Measurements from ENCODE around the gene HSPG2. TPM values are rescaled to one million over a fixed set of nuclear protein-coding genes. Genes with fewer than 3 reads are reported as not detected.
A peak's percentile ranks its signal among the peaks of the same experiment; 100 is the strongest.

Gene HSPG2
- polyA plus RNA-seq, 10 donors, result 190 to 364 (median 273) TPM

DNA sequence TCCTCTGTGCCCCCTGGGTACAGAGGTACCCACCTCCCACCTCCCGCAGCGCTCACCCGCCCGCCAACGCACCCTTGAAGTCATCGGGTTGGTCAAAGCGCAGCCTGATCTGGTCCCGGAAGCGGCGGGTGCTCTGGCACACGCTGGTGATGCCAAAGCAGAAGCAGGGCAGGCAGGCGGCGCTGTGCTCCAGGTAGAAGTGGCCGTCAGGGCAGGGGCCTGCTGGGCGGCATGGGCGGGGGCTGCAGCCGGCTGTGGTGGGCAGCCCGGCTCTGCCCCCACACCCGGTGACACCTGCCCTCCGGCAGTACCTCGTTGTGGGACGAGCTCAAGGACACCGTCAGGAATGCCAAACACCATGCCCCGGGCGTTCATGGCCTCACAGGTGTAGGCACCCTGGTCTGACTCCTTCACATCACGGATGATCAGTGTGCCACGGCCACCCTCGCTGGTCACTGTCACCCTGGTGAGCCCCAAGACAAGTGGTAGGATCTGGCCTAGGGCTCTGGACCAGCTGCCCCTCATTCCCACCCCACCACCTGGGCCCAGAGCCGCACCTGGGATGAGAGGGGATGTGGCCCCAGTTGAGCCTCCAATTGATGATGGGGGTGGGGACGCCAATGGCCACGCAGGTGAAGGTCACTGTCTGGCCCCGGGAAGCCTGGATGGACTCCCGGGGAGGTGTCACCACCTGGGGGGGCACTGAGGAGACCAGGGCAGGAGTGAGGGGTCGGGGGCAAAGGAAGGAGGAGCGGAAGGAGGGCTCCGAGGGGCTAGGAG is 52.5 kb downstream of the HSPG2 start:
- no peak for DNase-seq

DNA sequence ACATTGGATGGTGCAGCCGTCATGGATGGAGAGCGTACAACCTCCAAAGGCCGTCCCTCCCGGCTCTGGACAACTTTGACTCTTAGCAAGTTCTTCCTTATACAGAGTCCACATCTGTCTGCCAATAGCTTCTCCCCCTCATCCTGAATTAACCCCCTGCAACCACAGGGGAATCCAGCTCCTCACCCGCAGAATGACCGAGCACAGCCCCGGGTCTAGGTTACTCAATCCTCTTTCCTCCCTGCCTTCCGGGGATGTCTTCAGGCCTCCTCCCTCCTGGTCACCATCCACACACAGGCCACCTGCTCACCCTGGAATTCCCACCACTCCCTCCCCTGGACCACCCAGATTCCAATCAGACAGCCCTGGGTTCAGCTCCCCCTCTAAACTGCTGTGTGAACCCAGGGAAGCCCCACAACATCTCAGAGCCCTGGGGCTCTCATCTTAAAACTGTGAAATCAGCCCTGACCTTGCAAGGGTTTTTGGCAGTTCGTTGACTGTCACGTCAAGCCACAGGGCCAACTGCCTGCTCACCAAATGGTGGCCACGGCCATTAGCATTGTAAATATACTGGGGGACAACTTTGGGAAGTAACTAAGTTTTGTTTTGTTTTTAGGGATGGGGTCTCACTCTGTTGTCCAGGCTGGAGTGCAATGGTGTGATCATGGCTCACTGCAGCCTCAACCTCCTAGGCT is 54.2 kb downstream of the HSPG2 start:
- no peak for DNase-seq

DNA sequence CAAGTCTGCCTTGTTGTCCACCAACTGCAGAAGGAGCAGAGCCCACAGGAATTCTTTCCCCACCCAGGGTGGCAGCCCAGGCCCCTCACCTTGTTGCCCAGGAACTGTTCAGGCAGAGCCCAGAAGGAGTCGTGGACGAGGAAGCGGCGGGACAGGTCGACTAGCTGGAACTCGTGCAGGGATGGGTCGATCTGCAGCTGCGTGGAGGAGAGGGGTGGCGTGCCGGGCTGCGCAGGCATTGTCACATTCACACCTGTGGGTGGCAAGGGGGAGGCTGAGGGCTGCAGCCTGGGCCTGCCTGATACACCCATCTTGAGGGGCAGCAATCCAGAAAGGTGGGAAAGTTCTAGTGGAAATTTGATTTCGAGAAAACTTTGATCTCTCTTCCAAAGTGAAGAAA is 55.9 kb downstream of the HSPG2 start:
- no peak for DNase-seq

DNA sequence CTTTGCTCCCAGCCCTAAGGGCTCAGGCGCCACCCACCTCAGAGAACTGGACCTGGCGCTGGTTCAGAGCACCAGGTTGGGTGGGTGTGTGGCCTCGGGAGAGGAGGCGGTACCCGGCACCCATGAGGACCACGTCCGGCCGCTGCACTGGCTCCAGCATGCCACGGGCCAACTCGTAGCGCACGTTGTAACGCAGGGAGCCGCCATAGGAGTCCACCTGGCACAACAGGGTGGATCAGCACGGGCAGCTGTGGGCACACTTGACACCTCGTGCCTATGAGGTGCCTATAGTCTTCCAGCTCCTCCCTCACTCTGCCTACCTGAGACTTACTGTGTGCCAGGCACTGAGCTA is 56.5 kb downstream of the HSPG2 start:
- no peak for DNase-seq

DNA sequence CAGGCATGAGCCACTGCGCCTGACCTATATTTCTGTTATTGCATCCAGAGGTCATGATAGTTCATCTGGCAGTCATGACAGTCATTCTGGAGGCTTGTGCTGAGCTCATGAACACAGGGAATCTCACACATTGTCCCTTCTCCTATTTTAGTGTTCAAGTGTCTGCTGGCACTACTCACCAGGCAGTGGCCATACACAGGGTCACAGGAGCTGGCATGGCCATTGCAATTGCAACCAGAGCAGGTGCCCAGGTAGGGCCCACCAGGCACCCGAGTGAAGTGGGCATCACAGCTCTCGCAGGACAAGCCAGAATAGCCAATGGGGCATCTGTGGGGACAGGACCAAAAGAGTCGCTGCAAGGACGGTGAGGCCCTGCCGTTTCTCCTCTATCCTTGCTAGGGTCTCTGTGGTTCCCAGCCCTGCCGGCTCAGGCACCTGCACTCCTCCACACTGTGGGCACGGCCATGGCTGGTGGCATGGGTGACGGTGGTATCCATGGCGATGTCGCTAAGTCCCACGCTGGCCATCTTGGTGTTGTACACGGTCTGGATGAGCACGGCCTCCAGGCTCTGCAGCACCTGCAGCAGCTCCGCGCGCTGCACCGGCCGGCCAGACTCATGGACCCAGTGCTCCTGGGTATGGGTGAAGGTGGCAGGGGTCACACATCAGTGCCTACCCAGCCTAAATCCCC is 57.0 kb downstream of the HSPG2 start:
- no peak for DNase-seq

DNA sequence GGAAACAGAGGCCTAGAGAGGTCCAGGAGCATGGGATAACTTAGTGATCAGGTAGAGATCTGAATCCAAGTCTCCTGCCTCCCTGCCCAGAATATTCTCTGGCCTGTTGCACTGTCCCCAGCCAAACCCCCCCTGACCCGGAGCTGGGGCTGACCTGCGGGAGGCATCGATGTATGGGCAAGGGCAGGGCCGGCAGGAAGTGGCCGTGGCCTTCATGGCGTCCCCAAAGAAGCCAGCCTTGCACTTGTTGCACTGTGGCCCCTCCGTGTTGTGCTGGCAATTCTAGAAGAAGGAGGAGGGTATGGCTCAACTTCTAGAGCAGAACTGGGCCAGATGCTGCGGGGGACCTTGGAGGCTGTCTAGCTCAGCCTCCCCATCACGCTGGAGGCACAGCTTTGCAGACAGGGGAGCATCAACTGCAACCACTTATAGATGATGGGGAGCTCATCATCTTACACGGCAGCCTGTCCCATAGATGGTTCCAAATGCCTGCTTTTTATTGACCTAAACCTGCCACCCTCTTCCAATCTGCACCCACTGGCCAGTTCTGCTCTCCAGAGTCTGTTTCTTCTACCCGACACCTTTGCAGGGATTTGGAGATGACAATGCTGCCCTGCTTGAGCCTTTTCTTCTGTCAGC is 58.2 kb downstream of the HSPG2 start:
- DNase-seq, result no peak

DNA sequence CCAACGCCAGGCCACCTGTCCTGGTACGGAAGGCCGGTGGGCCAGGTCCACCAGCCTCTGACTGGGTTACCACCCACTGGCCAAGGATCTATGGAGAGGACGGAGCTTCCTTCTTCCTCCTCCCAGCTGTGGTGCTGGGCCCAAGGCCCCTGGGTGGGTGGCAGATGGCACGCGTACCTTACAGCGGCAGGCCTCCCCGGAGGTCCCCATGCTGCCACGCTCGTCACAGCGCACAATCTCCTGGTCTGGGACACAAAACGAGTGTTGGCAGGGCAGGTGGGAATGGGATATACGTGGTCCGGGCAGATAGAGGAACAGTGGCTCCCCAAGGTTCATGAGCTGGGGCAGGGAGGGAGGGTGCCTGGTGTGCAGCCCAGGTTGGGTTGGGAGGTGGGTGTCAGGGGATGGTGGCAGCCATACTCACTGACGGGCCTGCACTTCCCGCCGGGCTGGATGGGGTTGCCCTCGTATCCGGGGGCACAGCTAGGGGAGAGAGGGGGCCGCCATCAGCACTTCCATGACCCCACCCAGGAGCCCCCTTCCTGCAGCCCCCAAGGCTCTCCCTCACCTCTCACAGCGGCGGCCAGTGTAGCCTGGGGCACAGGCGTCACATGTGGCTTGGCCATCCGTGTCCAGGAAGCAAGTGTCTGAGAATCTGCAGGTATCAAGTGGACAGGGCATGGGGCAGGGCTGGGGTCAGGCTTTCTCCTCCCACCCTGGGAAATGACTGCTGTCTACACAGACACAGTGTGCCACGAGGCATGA is 58.9 kb downstream of the HSPG2 start:
- DNase-seq, result no peak

DNA sequence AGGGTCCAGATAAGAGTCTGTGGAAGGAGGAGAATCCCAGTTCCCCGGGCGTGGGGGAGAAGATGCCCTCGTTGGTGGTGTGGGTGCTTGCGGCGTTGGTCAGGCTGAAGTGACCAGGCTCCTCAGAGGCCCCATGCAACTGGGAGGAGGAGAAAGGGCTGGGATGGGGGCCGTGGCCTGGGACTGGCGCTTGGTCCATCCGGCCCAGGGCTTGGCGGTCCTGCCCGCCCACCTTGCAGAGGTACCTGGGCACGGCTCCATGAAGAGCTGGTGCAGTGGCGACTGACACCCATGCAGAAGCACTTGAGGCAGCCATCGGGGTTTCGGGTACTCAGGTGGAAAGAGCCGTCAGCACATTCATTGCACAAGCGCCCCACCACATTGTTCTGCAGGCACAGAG is 60.8 kb downstream of the HSPG2 start:
- DNase-seq, result no peak

DNA sequence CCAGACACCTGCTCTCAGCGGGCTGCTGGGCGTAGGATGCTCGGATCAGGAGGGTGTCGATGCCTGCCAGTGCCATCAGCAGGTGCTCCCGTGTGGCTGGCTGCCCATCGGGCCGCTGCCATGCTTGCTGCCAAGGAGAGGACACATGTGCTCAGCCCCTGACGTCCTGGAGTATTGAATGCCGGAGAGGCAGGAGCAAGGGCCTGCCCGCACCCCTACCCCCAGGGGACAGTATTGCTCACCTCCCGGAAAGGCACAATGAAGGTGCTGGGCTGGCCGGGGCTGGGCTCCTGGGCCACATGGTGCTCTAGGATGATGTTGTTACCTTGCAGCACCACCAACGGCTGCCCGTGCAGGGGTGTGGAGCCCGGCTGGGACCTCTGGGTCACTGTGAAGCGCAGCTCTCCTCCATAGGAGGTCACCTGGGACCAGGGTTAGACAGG is 61.5 kb downstream of the HSPG2 start:
- no peak for DNase-seq

DNA sequence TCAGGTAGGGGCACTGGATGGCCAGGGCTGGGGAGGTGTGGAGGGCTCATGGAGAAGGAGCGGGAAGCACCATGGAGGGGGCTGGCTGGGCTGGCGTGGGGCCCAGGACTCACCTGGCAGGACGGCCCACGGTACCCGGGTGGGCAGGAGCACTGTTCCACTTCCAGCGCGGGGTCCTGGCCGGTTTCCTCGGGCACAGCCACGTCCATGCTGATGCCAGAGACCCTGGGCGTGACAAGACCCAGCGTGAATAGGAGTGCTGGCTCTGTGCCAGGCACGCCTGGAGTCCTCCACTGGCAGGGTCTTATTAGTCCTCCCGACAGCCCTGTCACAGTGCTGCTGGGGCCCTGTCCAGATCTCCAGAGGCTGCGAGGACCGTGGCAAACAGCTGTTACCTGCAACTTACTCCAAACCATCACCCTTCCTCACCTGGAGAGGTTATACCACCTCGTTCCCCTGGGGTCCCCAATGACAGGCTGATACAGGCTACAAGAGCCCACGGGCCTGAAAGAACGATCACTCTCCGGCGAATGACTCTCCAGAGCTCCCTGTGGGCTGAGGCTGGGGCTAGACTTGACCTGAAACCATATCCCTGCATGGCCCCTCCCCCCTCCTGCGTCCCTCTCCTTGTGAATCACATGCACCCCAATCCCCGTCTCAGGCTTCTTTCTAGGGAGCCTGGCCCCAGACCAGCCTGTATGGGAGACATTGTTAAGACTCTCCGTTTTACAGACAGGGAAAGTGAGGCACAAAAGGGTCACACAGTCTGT is 62.1 kb downstream of the HSPG2 start:
- DNase-seq, result no peak

DNA sequence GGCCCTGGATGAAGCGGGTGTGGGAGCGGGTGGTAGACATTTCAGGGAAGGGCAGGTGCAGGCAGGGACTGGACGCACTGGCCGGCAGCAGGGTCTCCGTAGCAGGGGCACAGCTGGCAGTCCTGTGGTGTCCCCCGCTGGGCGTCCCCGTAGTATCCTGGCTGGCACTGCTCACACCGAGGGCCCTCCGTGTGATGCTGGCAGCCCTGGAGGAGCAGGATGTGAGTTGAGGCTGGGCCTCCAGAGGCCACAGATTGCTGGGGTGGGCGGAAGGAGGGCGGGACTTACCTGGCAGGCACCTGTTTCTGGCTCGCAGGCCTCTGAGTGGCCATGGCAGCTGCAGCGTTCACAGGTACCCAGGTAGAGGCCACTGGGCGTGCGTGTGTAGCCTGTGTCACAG is 62.8 kb downstream of the HSPG2 start:
- DNase-seq, result no peak

DNA sequence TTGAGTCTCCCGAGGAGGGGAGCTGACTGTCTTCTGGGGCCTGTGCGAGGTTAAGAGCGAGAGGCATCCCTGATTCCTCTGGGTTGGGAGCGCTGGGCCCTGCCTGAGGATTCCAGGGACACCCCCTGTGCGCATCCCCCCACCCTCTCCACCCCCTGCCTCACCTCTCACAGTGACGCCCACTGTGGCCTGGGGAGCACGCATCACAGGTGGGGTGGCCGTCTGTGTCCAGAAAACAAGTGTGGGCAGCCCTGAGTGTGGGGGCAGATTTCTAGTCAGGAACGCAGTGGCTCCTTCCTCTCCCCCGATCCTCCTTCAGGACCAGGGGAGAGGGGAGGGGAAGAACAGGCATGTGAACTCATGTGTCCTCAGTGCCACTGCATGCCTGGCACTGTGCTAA is 63.3 kb downstream of the HSPG2 start:
- no peak for DNase-seq

DNA sequence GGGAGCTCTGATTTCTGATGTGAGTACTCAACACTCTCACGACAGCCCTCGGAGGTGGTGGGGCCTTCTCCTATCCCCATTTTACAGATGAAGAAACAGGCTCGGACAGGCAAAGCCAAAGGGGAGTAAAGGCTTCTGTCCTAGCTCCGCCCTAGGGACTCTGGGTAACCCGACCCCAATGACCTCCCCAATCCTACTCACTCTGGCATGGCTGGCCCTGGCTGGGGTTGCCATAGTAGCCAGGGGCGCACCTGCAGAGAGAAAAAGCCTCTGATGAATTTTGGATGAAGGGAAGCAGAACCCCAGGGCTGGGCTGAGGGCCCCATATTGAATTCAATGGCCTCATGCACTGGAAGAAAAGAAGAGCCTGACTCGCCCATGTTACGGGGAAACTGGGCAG is 63.9 kb downstream of the HSPG2 start:
- no peak for DNase-seq

DNA sequence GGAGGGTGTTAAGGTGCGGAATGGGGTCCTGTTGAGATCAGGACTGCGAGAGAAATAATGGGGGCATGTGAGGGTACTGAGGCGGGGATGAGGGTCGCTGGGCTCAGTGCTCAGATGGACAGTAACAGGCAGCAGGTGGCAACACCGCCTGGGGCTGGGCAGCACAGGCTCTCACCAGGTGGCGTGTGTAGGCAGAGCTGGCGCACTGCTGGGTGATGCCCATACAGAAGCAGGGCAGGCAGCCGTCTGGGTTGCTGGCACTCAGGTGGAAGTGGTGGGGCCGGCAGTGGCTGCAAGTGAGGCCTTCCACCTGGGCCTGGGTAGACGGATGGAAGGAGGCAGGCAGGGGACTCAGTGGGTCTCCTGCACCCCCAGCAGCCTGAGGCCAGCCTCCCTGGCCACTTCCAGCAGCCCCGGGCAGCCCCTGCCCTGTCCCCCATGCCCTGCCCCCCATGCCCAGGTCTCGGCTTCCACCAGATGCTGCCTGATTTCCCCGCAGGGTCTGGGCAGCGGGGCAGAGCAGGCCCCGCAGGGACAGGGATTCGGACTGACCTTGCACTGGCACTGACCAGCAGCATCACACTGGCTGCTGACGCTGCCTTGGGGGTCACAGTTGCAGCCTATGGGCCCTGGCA is 64.5 kb downstream of the HSPG2 start:
- DNase-seq, result no peak

DNA sequence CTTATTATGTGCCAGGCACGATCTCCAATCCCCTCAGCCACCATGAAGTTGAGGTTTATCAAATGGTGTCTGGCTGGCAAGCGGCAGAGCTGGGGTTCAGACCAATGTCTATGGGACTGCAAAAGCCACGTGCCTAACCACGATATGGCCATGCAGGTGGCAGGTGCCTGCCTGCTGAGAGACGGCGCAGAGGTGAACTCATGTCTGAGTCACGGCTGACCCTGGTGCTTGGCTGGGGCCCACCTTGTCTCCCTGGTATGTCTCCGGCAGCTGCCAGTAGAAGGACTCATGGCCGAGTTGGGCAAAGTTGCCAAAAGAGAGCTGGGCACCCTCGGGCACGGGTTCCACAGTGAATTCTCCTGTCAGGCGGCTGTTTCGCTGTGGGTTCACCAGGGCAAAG is 65.2 kb downstream of the HSPG2 start:
- no peak for DNase-seq

DNA sequence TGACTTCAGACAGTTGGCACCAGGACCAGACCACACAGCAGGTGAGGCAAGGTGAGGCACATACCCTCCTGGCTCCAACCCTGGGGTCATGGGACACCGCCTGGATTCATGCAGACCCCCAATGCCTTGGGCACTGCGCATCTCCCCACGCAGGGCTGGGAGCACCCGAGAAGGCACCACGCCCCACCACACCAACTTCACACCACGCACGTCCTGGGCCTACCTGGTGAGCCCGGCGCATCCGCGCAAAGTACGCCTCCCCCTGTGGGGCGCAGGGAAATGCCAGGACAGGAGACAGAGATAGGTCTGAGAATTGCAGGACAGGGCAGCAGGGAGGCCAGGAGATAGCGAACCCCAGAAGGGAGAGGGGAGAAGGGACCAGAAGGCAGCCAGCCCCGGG is 66.5 kb downstream of the HSPG2 start:
- no peak for DNase-seq

DNA sequence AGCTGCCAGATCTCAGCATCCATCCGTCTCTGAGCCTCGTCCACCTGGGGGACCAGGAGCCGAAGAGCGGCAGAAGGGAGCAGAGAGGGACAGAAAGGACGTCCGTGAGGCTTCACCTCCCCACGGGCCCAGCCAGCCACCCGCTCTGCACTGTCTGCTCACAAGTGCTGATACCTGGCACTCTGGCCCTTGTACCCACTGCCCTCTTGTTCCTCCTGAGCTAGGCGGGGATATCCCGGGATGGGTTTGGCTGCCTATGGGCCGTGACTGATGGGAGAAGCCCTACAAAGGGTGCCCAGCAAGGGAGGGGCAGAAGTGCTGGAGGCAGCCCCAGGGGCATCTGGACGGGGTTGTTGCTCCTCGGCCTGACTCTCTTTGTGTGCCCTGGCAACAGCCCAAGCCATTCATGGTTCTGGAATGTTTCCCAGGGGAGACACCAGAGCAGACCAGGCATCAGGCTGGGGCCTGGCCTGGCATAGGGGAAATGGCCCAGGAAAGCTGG is 67.4 kb downstream of the HSPG2 start:
- peak; percentile 20 to 58 (median 42) for DNase-seq

DNA sequence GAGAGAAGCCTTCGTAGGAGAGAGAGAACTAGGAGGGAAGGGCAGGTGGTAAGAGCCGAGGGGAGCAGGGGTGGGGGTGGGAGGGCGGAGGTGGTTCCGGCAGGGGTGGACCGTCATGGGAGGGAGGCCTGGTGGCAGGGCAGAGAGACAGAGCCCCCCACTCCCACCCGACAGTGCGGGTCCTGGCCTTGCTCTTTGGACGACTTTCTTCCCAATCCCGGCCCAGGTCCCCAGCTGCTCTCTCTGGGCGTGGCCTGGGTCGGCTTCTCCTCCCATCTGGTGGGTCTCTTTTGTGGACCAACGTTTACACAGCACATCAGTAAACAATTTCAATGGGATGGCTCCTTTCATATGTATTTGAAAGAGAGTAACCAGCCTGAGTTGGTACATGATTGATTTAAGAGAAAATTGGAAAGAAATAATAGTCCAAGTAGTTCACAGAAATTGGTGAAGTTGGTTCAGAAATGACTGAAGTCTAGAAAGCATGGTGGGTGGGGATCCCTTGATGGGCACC is 68.1 kb downstream of the HSPG2 start:
- no peak for DNase-seq

DNA sequence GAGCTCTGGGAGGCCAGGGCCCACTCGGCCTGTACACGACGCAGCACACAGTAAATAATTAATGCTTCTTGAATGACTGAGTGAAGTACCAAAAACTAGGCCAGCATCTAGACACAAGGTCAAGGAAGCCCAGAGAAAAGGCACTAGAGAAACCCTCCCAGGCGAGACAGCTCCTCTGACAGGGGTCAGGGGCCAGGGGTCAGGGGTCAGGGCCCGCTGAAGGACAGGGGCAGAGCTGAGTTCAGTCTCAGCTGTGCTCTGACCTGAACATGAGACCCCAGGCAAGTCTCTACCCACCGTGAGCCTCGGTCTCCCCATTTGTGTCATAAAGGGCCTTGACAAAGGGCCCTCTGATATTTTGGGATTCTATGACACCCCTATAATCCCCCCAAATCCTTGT is 68.6 kb downstream of the HSPG2 start:
- no peak for DNase-seq

DNA sequence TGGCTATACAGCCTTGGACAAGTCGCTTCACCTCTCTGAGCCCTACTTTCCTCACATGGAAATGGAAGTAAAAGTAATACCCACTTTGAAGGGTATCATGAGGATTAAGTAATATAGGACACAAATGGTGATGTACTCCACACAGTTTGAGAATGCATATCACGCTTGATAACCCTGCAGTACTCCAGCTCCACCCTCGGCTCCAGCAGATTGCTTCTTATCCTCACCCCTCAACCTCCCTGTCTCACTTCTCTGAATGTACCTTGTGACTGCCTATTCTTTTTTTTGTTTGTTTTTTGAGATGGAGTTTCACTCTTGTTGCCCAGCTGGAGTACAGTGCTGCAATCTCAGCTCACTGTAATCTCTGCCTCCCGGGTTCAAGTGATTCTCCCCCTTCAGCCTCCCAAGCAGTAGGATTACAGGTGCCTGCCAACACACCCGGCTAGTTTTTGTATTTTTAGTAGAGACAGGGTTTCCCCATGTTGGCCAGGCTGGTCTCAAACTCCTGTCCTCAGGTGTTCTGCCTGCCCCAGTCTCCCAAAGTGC is 69.6 kb downstream of the HSPG2 start:
- DNase-seq, result no peak

Measured in muscle of back (tissue), 11 donors.